ENCODE measurements around the gene PTGFR.

- TF ChIP-seq, protein P1, sequence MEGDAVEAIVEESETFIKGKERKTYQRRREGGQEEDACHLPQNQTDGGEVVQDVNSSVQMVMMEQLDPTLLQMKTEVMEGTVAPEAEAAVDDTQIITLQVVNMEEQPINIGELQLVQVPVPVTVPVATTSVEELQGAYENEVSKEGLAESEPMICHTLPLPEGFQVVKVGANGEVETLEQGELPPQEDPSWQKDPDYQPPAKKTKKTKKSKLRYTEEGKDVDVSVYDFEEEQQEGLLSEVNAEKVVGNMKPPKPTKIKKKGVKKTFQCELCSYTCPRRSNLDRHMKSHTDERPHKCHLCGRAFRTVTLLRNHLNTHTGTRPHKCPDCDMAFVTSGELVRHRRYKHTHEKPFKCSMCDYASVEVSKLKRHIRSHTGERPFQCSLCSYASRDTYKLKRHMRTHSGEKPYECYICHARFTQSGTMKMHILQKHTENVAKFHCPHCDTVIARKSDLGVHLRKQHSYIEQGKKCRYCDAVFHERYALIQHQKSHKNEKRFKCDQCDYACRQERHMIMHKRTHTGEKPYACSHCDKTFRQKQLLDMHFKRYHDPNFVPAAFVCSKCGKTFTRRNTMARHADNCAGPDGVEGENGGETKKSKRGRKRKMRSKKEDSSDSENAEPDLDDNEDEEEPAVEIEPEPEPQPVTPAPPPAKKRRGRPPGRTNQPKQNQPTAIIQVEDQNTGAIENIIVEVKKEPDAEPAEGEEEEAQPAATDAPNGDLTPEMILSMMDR (IDR thresholded peaks at IDR 0.05): no peak
- TF ChIP-seq POLR2A (IDR thresholded peaks at IDR 0.05): peak in 1 of 2 donors; percentile 34
Observed at GRCh38 chr1:78490861-78491450, at the start of gene PTGFR.

Data from uterus (tissue), 2 donors.